ENCODE data around the gene WASHC3.

Gene WASHC3

GRCh38 chr12:101967506-101967905 is 94.3 kb downstream of the WASHC3 start:
- DNase-seq = no peak

- no peak for DNase-seq
Measured at GRCh38 chr12:101966496-101966895, 95.3 kb downstream of the WASHC3 start.

- no peak for DNase-seq
Measured at GRCh38 chr12:101963697-101964096, 98.1 kb downstream of the WASHC3 start.

All from NCI-H526 treated with DMSO at 0.1 percent for 48 hours (cell line).